ENCODE results near the gene ERCC6L.

GRCh38 chrX:72282302-72282701 lies 43.5 kb upstream of the ERCC6L start:
- TF ChIP-seq CTCF (IDR thresholded peaks at IDR 0.05): no peak
- TF ChIP-seq POLR2AphosphoS5 (IDR thresholded peaks at IDR 0.05): no peak
- no peak for TF ChIP-seq POLR2A (IDR thresholded peaks at IDR 0.05)
